Measurements from ENCODE around the gene P4HA1. TPM values are rescaled to one million over a fixed set of nuclear protein-coding genes. Genes with fewer than 3 reads are reported as not detected.

Gene P4HA1
- total RNA-seq, 1 experiment from 2014 or later, result 65.9 TPM

GRCh38 chr10:73106301-73106700 lies 9.6 kb upstream of the P4HA1 start:
- no peak overlapping the region for H3K4me3 ChIP-seq
- H3K27me3 ChIP-seq, result no peaks in the 10 kb centered on the region
- 0 out of 2 replicates have a peak, but pooled peaks cover 5% of the 10 kb centered on the region for H3K9me3 ChIP-seq
- peaks cover 17% of the 10 kb centered on the region for H3K36me3 ChIP-seq
- DNase-seq, result no peak

- H3K27me3 ChIP-seq, result no peaks in the 10 kb centered on the region
- H3K4me3 ChIP-seq, result no peak overlapping the region
- no peaks in the 10 kb centered on the region for H3K9me3 ChIP-seq
- DNase-seq, result no peak
- H3K36me3 ChIP-seq, result no peaks in the 10 kb centered on the region
These were observed 2.5 kb upstream of the P4HA1 start for GRCh38 chr10:73099141-73099540.

GRCh38 chr10:73097305-73097670 lies 622 bp upstream of the P4HA1 start:
- no peaks in the 10 kb centered on the region for H3K36me3 ChIP-seq
- no peak for DNase-seq
- peak overlapping the region; percentile 88 for H3K4me3 ChIP-seq
- no peaks in the 10 kb centered on the region for H3K9me3 ChIP-seq
- no peaks in the 10 kb centered on the region for H3K27me3 ChIP-seq

- H3K9me3 ChIP-seq, result no peaks in the 10 kb centered on the region
- peak overlapping the region; percentile 88 for H3K4me3 ChIP-seq
- H3K27me3 ChIP-seq, result no peaks in the 10 kb centered on the region
- peak; percentile 74 for DNase-seq
- no peaks in the 10 kb centered on the region for H3K36me3 ChIP-seq
These were observed 621 bp downstream of the P4HA1 start for GRCh38 chr10:73096041-73096448.

GRCh38 chr10:73095481-73096021 lies 1.1 kb downstream of the P4HA1 start:
- Histone ChIP-seq H3K27me3 (no peaks in the 10 kb centered on the region), H3K4me3 (peak overlapping the region; percentile 88), H3K9me3 (no peaks in the 10 kb centered on the region), H3K36me3 (no peaks in the 10 kb centered on the region)
- DNase-seq, result peak; percentile 54

- Histone ChIP-seq H3K27me3 (no peaks in the 10 kb centered on the region), H3K4me3 (peak overlapping the region; percentile 88), H3K9me3 (no peaks in the 10 kb centered on the region), H3K36me3 (no peaks in the 10 kb centered on the region)
- DNase-seq, result no peak
These were observed 1.6 kb downstream of the P4HA1 start for GRCh38 chr10:73094986-73095480.

GRCh38 chr10:73093922-73094850 lies 2.5 kb downstream of the P4HA1 start:
- H3K9me3 ChIP-seq, result no peaks in the 10 kb centered on the region
- H3K36me3 ChIP-seq, result no peaks in the 10 kb centered on the region
- DNase-seq, result no peak
- no peaks in the 10 kb centered on the region for H3K27me3 ChIP-seq
- peak overlapping the region; percentile 88 for H3K4me3 ChIP-seq

GRCh38 chr10:73092830-73093229 lies 3.8 kb downstream of the P4HA1 start:
- DNase-seq, result no peak
- no peaks in the 10 kb centered on the region for H3K9me3 ChIP-seq
- H3K36me3 ChIP-seq, result no peaks in the 10 kb centered on the region
- H3K4me3 ChIP-seq, result no peak overlapping the region
- no peaks in the 10 kb centered on the region for H3K27me3 ChIP-seq

GRCh38 chr10:73088304-73088703 lies 8.4 kb downstream of the P4HA1 start:
- no peak for DNase-seq
- no peak overlapping the region for H3K4me3 ChIP-seq
- H3K27me3 ChIP-seq, result no peaks in the 10 kb centered on the region
- H3K36me3 ChIP-seq, result no peaks in the 10 kb centered on the region
- no peaks in the 10 kb centered on the region for H3K9me3 ChIP-seq

GRCh38 chr10:73086816-73087215 lies 9.8 kb downstream of the P4HA1 start:
- DNase-seq, result no peak

GRCh38 chr10:73084209-73084608 lies 12.5 kb downstream of the P4HA1 start:
- Histone ChIP-seq H3K4me3 (no peak overlapping the region), H3K9me3 (no peaks in the 10 kb centered on the region), H3K27me3 (no peaks in the 10 kb centered on the region), H3K36me3 (no peaks in the 10 kb centered on the region)
- DNase-seq, result no peak

More at GRCh38 chr10:73086816-73087215, 9.8 kb downstream of the P4HA1 start:
- H3K36me3 ChIP-seq, result no peaks in the 10 kb centered on the region
- H3K9me3 ChIP-seq, result no peaks in the 10 kb centered on the region
- H3K4me3 ChIP-seq, result no peak overlapping the region
- H3K27me3 ChIP-seq, result no peaks in the 10 kb centered on the region

- no peaks in the 10 kb centered on the region for H3K27me3 ChIP-seq
- H3K36me3 ChIP-seq, result no peaks in the 10 kb centered on the region
- H3K4me3 ChIP-seq, result no peak overlapping the region
- no peak for DNase-seq
- H3K9me3 ChIP-seq, result no peaks in the 10 kb centered on the region
These were observed 13.4 kb downstream of the P4HA1 start for GRCh38 chr10:73083221-73083620.

- H3K36me3 ChIP-seq, result no peaks in the 10 kb centered on the region
- DNase-seq, result no peak
- H3K27me3 ChIP-seq, result no peaks in the 10 kb centered on the region
- no peak overlapping the region for H3K4me3 ChIP-seq
- H3K9me3 ChIP-seq, result no peaks in the 10 kb centered on the region
These were observed 16.7 kb downstream of the P4HA1 start for GRCh38 chr10:73079779-73080541.

GRCh38 chr10:73076360-73077183 lies 20.1 kb downstream of the P4HA1 start:
- Histone ChIP-seq H3K4me3 (no peak overlapping the region), H3K27me3 (no peaks in the 10 kb centered on the region)
- peak; percentile 58 for DNase-seq

GRCh38 chr10:73075829-73076228 lies 20.8 kb downstream of the P4HA1 start:
- DNase-seq, result no peak
- no peaks in the 10 kb centered on the region for H3K9me3 ChIP-seq
- no peak overlapping the region for H3K4me3 ChIP-seq
- H3K36me3 ChIP-seq, result peaks cover 24% of the 10 kb centered on the region
- H3K27me3 ChIP-seq, result no peaks in the 10 kb centered on the region

More at GRCh38 chr10:73076360-73077183, 20.1 kb downstream of the P4HA1 start:
- Histone ChIP-seq H3K36me3 (peaks cover 22% of the 10 kb centered on the region), H3K9me3 (no peaks in the 10 kb centered on the region)

- DNase-seq, result no peak
- Histone ChIP-seq H3K27me3 (no peaks in the 10 kb centered on the region), H3K9me3 (no peaks in the 10 kb centered on the region), H3K36me3 (peaks cover 24% of the 10 kb centered on the region), H3K4me3 (no peak overlapping the region)
These were observed 23.0 kb downstream of the P4HA1 start for GRCh38 chr10:73073627-73074026.
